ENCODE data around the gene KRT39. TPM values are rescaled to one million over a fixed set of nuclear protein-coding genes. Genes with fewer than 3 reads are reported as not detected.

KRT39 gene
- total and polyA plus RNA-seq, 2 donors (not counting 3 experiments of a cell fraction or from before 2014, with no cell fraction given), result not detected

- H3K9ac ChIP-seq (replicated peaks; ENCODE audit: extremely low read depth, insufficient read depth, low read length), result no peak overlapping the region
- FAIRE-seq (no peak), DNase-seq (ENCODE audit: low read depth, low spot score) (no peak)
- POLR2A ChIA-PET, result no interaction called here
- H3K9me3 ChIP-seq (replicated peaks; ENCODE audit: control insufficient read depth, insufficient read depth, low read length), result no peaks in the 10 kb centered on the region
- BruUV-seq (replicated peaks), result no TSS peak
- no peaks in the 10 kb centered on the region for H4K20me1 ChIP-seq (replicated peaks; ENCODE audit: control insufficient read depth, extremely low read depth, insufficient read depth, low read length)
- dilution Hi-C loops (cut with MboI; ENCODE audit: extremely low pct_ligation_motif_present, low sequenced_read_pairs) (no loop called here), intact Hi-C loops (cut with micrococcal nuclease) (no loop called here)
- no peak overlapping the region for H2AFZ ChIP-seq (ENCODE audit: low read depth, low read length)
- CTCF ChIA-PET, result no interaction called here
- H3K4me1 ChIP-seq (ENCODE audit: control insufficient read depth, extremely low read depth, insufficient read depth, low read length), result no peaks in the 10 kb centered on the region
- no peaks in the 10 kb centered on the region for H3K79me2 ChIP-seq (ENCODE audit: control insufficient read depth, insufficient read depth, low read length)
- TF ChIP-seq GATA2 (IDR thresholded peaks at IDR 0.05; ENCODE audit: insufficient read depth, insufficient read length, low read depth, low read length) (no peak), FOS (IDR thresholded peaks at IDR 0.05; ENCODE audit: borderline replicate concordance, insufficient read depth, low read length) (no peak), MYC (IDR thresholded peaks at IDR 0.05; ENCODE audit: low read depth, low read length) (no peak), POLR2A (IDR thresholded peaks at IDR 0.05; ENCODE audit: low read depth, low read length) (no peak), EZH2 (IDR thresholded peaks at IDR 0.05; ENCODE audit: borderline replicate concordance, low read depth, low read length, severe bottlenecking) (no peak), JUN (IDR thresholded peaks at IDR 0.05; ENCODE audit: borderline replicate concordance, insufficient read depth, insufficient read length, low read depth) (no peak), MAX (IDR thresholded peaks at IDR 0.05; ENCODE audit: insufficient read depth, insufficient read length) (no peak), CTCF (IDR thresholded peaks at IDR 0.05; ENCODE audit: extremely low read depth in 1 of 2, insufficient read depth in 1 of 2, low read depth in 1 of 2, low read length in 2 of 2) (no peak), POLR2AphosphoS5 (IDR thresholded peaks at IDR 0.05; ENCODE audit: insufficient read depth, low read depth, low read length) (no peak)
- H3K27ac ChIP-seq (ENCODE audit: insufficient read depth, low read depth, low read length), result no peak overlapping the region
- H3K9me1 ChIP-seq (replicated peaks; ENCODE audit: control insufficient read depth, extremely low read depth, insufficient read depth, low read length), result no peaks in the 10 kb centered on the region
- H3K27me3 ChIP-seq (ENCODE audit: control insufficient read depth in 2 of 2, insufficient read depth in 2 of 2, low read length in 2 of 2), result peaks cover 13 to 14% of the 10 kb centered on the region in 2 experiments
- H3K4me2 ChIP-seq (ENCODE audit: insufficient read depth, low read length), result no peak overlapping the region
- H3K4me3 ChIP-seq (replicated peaks in 1 of 3; ENCODE audit: insufficient read depth in 1 of 3, low read depth in 1 of 3, low read length in 3 of 3), result no peak overlapping the region
- no peaks in the 10 kb centered on the region for H3K36me3 ChIP-seq (ENCODE audit: control insufficient read depth in 2 of 2, extremely low read depth in 1 of 2, insufficient read depth in 2 of 2, low read length in 2 of 2)
These were observed 14.1 kb downstream of the KRT39 start for GRCh38 chr17:40952661-40953060.

Data from endothelial cell of umbilical vein (primary cell).